K562 (cell line): ENCODE measurements around the gene GALNT5. TPM values are rescaled to one million over a fixed set of nuclear protein-coding genes. Genes with fewer than 3 reads are reported as not detected.

Experiments used
- ARID2 ChIP-seq: fragments of 450-650 bp; IDR thresholded peaks from 2 replicates; pipeline ENCODE4 v1.6.1; 2017; ENCODE audit warnings: antibody characterized with exemption, mild to moderate bottlenecking
- BDP1 ChIP-seq: IDR thresholded peaks from 3 replicates; pipeline ENCODE4 v1.6.1; 2011; ENCODE audit not compliant: insufficient read length, insufficient read depth
- HNRNPL ChIP-seq: fragments of 200-400 bp; formaldehyde crosslinking; IDR thresholded peaks from 2 replicates; pipeline ENCODE4 v1.6.1; 2017; ENCODE audit warnings: low read depth, mild to moderate bottlenecking, low read length
- HSF4 ChIP-seq: fragments of 250-450 bp; sonication (Bioruptor Pico); IDR thresholded peaks from 2 replicates; pipeline ENCODE4 v2.1.2; 2022; ENCODE audit warnings: mild to moderate bottlenecking, moderate library complexity, borderline replicate concordance
- KDM1A ChIP-seq, 2 experiments: fragments of 450-650 bp; IDR thresholded peaks; 2 replicates each; pipeline ENCODE4 v1.6.1; 2016; ENCODE audit warnings: mild to moderate bottlenecking in 2 of 2
- KHSRP ChIP-seq: fragments of 450-650 bp; IDR thresholded peaks from 2 replicates; pipeline ENCODE4 v1.6.1; 2017
- MBD1 ChIP-seq: fragments of 250-450 bp; sonication (Bioruptor Pico); IDR thresholded peaks from 2 replicates; pipeline ENCODE4 v1.8.0; 2022; ENCODE audit warnings: inconsistent platforms
- NCOA6 ChIP-seq: fragments of 450-650 bp; IDR thresholded peaks from 2 replicates; pipeline ENCODE4 v1.6.1; 2017; ENCODE audit warnings: mild to moderate bottlenecking
- NFYB ChIP-seq: IDR thresholded peaks from 2 replicates; pipeline ENCODE4 v1.6.1; 2011; ENCODE audit warnings: mild to moderate bottlenecking, moderate library complexity; ENCODE audit not compliant: insufficient read length; ENCODE audit errors: extremely low read depth
- NR0B1 ChIP-seq: fragments of 450-650 bp; IDR thresholded peaks from one replicate; pipeline ENCODE4 v1.6.1; 2018; ENCODE audit warnings: mild to moderate bottlenecking, moderate library complexity; ENCODE audit not compliant: partially characterized antibody
- OTX1 ChIP-seq: fragments of 450-650 bp; formaldehyde crosslinking; IDR thresholded peaks from 2 replicates; pipeline ENCODE4 v1.4.0; 2022; ENCODE audit warnings: mild to moderate bottlenecking
- PML ChIP-seq: IDR thresholded peaks from 2 replicates; pipeline ENCODE4 v1.6.1; 2012; ENCODE audit warnings: low read length, inconsistent platforms
- POLR2A ChIP-seq: fragments of 450-650 bp; conservative IDR thresholded peaks from 2 replicates; pipeline ENCODE4 v1.6.1; 2016
- POLR2AphosphoS5 ChIP-seq: IDR thresholded peaks from 2 replicates; pipeline ENCODE4 v1.6.1; 2011; ENCODE audit warnings: mild to moderate bottlenecking, low read depth, low read length, moderate library complexity; ENCODE audit not compliant: control insufficient read depth, insufficient read depth
- POLR2H ChIP-seq: IDR thresholded peaks from 2 replicates; pipeline ENCODE4 v1.6.1; 2016; ENCODE audit warnings: missing genetic modification characterization, low read depth, mild to moderate bottlenecking, control low read depth, missing compliant biosample characterization, moderate library complexity
- SMC3 ChIP-seq: conservative IDR thresholded peaks from 2 replicates; pipeline ENCODE4 v1.6.1; 2011; ENCODE audit warnings: low read depth, low read length, improper control_type of control experiment; ENCODE audit not compliant: insufficient read depth
- TEAD4 ChIP-seq, 2 experiments: sonication (generic) in 1 of 2; formaldehyde crosslinking in 1 of 2; IDR thresholded peaks; 2 replicates each; pipeline versions ENCODE4 v1.6.1 to v1.8.0; 2012 to 2022; ENCODE audit warnings: borderline replicate concordance in 1 of 2, inconsistent platforms in 1 of 2, low read length in 1 of 2, mild to moderate bottlenecking in 1 of 2, missing genetic modification reagents in 1 of 2
- USF2 ChIP-seq: sonication (generic); formaldehyde crosslinking; IDR thresholded peaks from 2 replicates; pipeline ENCODE4 v1.5.0; 2020; ENCODE audit warnings: missing genetic modification reagents
- ZBED1 ChIP-seq: IDR thresholded peaks from 2 replicates; pipeline ENCODE4 v1.6.1; 2014
- polyA plus RNA-seq, 8 experiments: library from polyadenylated mRNA; depleted of rRNA in 4 of 8; stranded (reverse) in 5 of 8; unstranded in 3 of 8; fragments of >200 nt; fragmentation: Nextera tagmentation in 2 of 8; fragmentation: Illumina TruSeq in 1 of 8; extraction: Ambion mirVana in 2 of 8; extraction: Trizol in 1 of 8; gene quantifications; 2 replicates each; pipeline versions ENCODE4 v1.2.1 to v1.2.3, GENCODE V29; 2011 to 2014; ENCODE audit warnings: inconsistent platforms in 1 of 8, missing spikeins in 1 of 8
- total RNA-seq, 7 experiments: library from RNA; depleted of rRNA in 6 of 7; stranded (reverse); fragments of >200 nt in 6 of 7; fragmentation: Illumina TruSeq in 2 of 7; extraction: Trizol in 2 of 7; gene quantifications; 2 replicates each; pipeline versions ENCODE4 v1.2.1 to v1.2.3, GENCODE V29; 2011 to 2021; ENCODE audit warnings: low replicate concordance in 1 of 7
- TF ChIP-seq, protein P1 (sequence below): fragments of 150-350 bp; conservative IDR thresholded peaks from 2 replicates; pipeline ENCODE4 v1.6.1; 2014; ENCODE audit warnings: low read length
- TF ChIP-seq, protein P2 (sequence below): IDR thresholded peaks from 3 replicates; pipeline ENCODE4 v1.6.1; 2011; ENCODE audit warnings: borderline replicate concordance, mild to moderate bottlenecking, moderate library complexity; ENCODE audit not compliant: insufficient read length; ENCODE audit errors: extremely low read depth

Gene GALNT5
- total and polyA plus RNA-seq, 9 of the 15 experiments (the other 6 are each of a cell fraction or from before 2014, with no cell fraction given) = 21.6 to 73.0 (median 54.7) TPM

DNA sequence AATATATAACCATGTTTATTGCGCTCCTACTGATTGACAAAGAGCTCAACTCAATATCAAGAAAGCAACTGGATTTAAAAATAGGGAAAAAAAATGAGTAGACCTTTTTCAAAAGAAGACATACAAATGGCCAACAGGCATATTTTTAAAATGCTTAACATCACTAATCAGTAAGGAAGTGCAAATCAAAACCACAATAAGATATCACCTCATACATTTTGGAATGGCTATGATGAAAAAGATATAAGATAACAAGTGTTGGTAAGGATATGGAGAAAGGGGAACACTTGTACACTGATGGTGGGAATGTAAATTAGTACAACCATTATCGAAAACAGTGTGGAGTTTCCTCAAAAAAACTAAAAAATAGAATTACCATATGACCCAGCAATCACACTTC, 5.6 kb upstream of the GALNT5 start (continued):
- TF ChIP-seq MBD1 (CRISPR knock-in tag) = no peak
- TF ChIP-seq, protein P1, sequence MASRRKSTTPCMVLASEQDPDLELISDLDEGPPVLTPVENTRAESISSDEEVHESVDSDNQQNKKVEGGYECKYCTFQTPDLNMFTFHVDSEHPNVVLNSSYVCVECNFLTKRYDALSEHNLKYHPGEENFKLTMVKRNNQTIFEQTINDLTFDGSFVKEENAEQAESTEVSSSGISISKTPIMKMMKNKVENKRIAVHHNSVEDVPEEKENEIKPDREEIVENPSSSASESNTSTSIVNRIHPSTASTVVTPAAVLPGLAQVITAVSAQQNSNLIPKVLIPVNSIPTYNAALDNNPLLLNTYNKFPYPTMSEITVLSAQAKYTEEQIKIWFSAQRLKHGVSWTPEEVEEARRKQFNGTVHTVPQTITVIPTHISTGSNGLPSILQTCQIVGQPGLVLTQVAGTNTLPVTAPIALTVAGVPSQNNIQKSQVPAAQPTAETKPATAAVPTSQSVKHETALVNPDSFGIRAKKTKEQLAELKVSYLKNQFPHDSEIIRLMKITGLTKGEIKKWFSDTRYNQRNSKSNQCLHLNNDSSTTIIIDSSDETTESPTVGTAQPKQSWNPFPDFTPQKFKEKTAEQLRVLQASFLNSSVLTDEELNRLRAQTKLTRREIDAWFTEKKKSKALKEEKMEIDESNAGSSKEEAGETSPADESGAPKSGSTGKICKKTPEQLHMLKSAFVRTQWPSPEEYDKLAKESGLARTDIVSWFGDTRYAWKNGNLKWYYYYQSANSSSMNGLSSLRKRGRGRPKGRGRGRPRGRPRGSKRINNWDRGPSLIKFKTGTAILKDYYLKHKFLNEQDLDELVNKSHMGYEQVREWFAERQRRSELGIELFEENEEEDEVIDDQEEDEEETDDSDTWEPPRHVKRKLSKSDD = no peak
- peak; percentile 97 for TF ChIP-seq PML
- TF ChIP-seq NCOA6 = no peak
- no peak for TF ChIP-seq OTX1
- TF ChIP-seq, protein P2, sequence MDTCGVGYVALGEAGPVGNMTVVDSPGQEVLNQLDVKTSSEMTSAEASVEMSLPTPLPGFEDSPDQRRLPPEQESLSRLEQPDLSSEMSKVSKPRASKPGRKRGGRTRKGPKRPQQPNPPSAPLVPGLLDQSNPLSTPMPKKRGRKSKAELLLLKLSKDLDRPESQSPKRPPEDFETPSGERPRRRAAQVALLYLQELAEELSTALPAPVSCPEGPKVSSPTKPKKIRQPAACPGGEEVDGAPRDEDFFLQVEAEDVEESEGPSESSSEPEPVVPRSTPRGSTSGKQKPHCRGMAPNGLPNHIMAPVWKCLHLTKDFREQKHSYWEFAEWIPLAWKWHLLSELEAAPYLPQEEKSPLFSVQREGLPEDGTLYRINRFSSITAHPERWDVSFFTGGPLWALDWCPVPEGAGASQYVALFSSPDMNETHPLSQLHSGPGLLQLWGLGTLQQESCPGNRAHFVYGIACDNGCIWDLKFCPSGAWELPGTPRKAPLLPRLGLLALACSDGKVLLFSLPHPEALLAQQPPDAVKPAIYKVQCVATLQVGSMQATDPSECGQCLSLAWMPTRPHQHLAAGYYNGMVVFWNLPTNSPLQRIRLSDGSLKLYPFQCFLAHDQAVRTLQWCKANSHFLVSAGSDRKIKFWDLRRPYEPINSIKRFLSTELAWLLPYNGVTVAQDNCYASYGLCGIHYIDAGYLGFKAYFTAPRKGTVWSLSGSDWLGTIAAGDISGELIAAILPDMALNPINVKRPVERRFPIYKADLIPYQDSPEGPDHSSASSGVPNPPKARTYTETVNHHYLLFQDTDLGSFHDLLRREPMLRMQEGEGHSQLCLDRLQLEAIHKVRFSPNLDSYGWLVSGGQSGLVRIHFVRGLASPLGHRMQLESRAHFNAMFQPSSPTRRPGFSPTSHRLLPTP = no peak
- no peak for TF ChIP-seq KDM1A (IDR thresholded peaks at IDR 0.05)
- no peak for TF ChIP-seq USF2 (CRISPR knock-in tag)
- TF ChIP-seq POLR2A = peak; percentile 89
- TF ChIP-seq ARID2 = no peak
- TF ChIP-seq POLR2AphosphoS5 = peak; percentile 84
- peak; percentile 47; the same call in 1 of the 2 replicates for TF ChIP-seq KHSRP
- TF ChIP-seq NFYB = no peak
- no peak for TF ChIP-seq HSF4
- peak; percentile 81; the same call in 1 of the 2 replicates for TF ChIP-seq ZBED1
- peak; percentile 74 for TF ChIP-seq TEAD4 (IDR thresholded peaks at IDR 0.05; ENCODE audit: low read length)
- no peak for TF ChIP-seq TEAD4 (CRISPR knock-in tag; IDR thresholded peaks at IDR 0.05; ENCODE audit: borderline replicate concordance)
- TF ChIP-seq SMC3 = no peak
- peak; percentile 74 for TF ChIP-seq HNRNPL
- TF ChIP-seq POLR2H (tag) = peak; percentile 45
- no peak for TF ChIP-seq BDP1
- no peak for TF ChIP-seq NR0B1
